Mucosa of stomach (tissue), 1 donor: ENCODE results near the gene HOXA10.
A peak's percentile ranks its signal among the peaks of the same experiment; 100 is the strongest.

Source experiments
- H3K27me3 ChIP-seq: one replicate; pipeline ENCODE4 v1.7.0; 2013; ENCODE audit warnings: mild to moderate bottlenecking, low read length; ENCODE audit not compliant: control insufficient read depth, insufficient read depth
- H3K36me3 ChIP-seq: one replicate; pipeline ENCODE4 v1.7.0; 2013; ENCODE audit warnings: low read length; ENCODE audit not compliant: control insufficient read depth, insufficient read depth
- H3K4me1 ChIP-seq: one replicate; pipeline ENCODE4 v1.7.0; 2013; ENCODE audit warnings: mild to moderate bottlenecking, low read length; ENCODE audit not compliant: control insufficient read depth, insufficient read depth
- H3K4me3 ChIP-seq: one replicate; pipeline ENCODE4 v1.7.0; 2013; ENCODE audit warnings: low read length
- H3K9ac ChIP-seq: one replicate; pipeline ENCODE4 v1.7.0; 2013; ENCODE audit warnings: mild to moderate bottlenecking, low read length, moderate library complexity
- H3K9me3 ChIP-seq: one replicate; pipeline ENCODE4 v1.7.0; 2013; ENCODE audit warnings: mild to moderate bottlenecking, low read length, moderate library complexity; ENCODE audit not compliant: control insufficient read depth
- donor health status: Pancreatic carcinoma.

The HOXA10 gene

DNA sequence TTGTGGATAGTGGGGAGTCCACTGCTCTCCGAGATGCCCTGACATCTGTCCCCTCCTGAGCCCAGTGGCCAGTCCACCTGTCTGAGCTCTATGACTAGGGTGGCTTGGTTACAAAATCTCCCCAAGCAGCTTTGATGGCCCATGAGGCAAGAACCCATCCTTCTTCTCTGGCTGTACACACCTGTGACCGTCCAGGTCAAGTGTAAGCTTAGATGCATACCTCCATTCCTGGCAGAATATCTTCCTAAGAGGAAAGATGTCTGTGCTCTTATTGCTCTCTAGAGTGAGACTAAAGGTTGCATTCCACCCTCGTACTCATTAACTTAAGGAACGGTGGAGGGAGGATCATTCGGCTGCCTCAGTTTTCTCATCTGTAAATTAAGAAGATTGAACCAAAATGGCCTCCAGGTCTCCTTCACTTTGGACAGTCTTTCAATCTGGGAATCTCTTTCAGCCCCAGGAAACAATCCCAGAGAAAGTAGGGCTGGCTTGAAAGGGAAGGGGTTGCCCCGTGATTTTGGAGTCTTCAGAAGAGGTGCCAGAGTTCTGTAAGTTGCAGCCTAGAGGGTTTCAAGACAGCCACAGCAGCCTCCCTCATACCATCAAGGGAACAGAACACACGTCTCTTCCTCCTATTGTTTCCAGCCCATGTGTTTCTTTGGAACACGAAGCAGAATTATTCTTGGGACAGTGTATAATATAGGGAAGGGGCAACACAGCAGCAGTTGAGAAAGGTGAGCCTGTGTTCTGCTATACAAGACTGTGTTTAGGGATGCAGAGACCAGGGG lies 49.0 kb downstream of the HOXA10 start:
- Histone ChIP-seq H3K9ac (no peak overlapping the region), H3K9me3 (no peaks in the 10 kb centered on the region), H3K27me3 (no peaks in the 10 kb centered on the region), H3K4me3 (no peak overlapping the region), H3K36me3 (no peaks in the 10 kb centered on the region), H3K4me1 (peaks cover 59% of the 10 kb centered on the region)

- Histone ChIP-seq H3K4me3 (no peak overlapping the region), H3K27me3 (no peaks in the 10 kb centered on the region), H3K36me3 (no peaks in the 10 kb centered on the region), H3K4me1 (peaks cover 62% of the 10 kb centered on the region), H3K9me3 (no peaks in the 10 kb centered on the region), H3K9ac (peak overlapping the region; percentile 73)
Measured at GRCh38 chr7:27124096-27124901, 49.8 kb downstream of the HOXA10 start.

DNA sequence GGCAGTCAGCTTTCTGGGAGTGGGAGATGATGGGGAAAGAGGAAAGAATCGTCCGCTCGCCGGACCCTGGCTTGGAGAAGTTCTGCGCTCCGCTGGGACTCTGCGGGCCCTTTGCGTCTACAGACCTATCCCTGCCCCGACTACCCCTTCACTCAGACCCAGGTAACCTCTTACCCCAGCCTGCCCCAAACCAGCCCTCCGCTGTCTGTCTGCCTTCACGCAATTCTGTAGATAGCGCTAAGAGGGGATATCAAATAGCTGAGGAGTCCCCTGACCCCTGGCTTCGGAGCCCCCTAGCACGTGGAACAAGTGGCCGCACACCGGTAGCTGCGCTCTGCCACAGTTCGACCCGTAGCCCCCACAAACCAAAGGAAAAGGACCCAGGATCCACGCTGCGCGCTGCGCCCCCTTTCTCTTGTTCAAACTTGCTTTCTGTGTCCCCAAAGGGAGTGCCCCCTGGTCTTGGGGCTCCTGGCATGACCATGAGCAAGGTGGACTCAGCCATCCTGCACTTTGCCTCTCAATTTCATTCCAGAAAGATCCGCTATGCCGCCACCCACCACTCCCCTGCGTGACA lies 50.6 kb downstream of the HOXA10 start:
- Histone ChIP-seq H3K4me1 (peaks cover 56% of the 10 kb centered on the region), H3K9me3 (no peaks in the 10 kb centered on the region), H3K27me3 (no peaks in the 10 kb centered on the region), H3K4me3 (peak overlapping the region; percentile 34), H3K9ac (peak overlapping the region; percentile 73), H3K36me3 (no peaks in the 10 kb centered on the region)

- Histone ChIP-seq H3K9ac (peak overlapping the region; percentile 73), H3K9me3 (no peaks in the 10 kb centered on the region), H3K4me3 (peak overlapping the region; percentile 34), H3K4me1 (peaks cover 53% of the 10 kb centered on the region), H3K27me3 (no peaks in the 10 kb centered on the region), H3K36me3 (no peaks in the 10 kb centered on the region)
Measured at GRCh38 chr7:27123007-27123476, 51.1 kb downstream of the HOXA10 start.

DNA sequence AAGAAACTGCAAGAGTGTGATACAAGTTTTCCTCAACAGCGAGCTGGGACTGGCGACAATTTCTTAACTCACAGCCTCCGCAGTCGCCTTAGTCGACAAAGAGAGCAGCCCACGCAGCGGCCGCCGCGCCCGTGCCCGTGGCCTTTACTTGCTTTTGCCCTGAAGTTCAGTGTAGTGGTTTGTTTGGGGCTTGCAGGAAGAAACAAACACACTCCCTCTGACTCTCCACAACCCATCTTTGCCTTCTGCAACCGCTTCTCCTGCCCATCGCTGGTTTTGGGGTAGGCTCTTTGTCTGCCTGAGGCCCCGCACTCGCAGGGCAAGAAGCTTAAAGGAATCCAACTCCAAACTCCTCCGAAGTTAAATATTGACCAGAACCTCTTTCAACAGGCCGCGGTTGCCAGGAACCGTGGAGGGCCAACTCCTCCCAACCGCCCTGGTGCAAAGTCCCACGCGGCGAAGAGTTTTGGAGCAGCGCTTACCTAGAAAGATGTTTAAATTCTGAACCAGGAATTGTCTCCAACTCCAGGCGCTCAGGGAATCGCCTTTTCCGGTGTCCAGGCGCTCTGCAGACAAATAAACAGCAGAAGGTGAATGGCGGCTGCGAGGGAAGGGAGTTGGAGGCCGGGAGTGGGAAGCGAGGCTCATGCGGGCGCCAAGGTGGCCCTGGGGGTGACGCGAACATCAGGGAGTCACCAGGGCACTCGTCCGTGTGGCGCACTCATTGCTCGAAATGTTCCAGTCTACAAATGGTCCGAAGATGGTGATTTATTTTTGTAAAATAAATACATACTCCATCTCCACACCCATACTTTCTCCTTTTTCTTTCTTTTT lies 51.8 kb downstream of the HOXA10 start:
- H3K4me1 ChIP-seq: peaks cover 46% of the 10 kb centered on the region
- H3K4me3 ChIP-seq: peak overlapping the region; percentile 34
- no peaks in the 10 kb centered on the region for H3K27me3 ChIP-seq
- H3K9ac ChIP-seq: peak overlapping the region; percentile 73
- no peaks in the 10 kb centered on the region for H3K36me3 ChIP-seq
- no peaks in the 10 kb centered on the region for H3K9me3 ChIP-seq

GRCh38 chr7:27121684-27122076 lies 52.4 kb downstream of the HOXA10 start:
- H3K4me3 ChIP-seq: peak overlapping the region; percentile 34
- H3K9me3 ChIP-seq: no peaks in the 10 kb centered on the region
- no peaks in the 10 kb centered on the region for H3K36me3 ChIP-seq
- H3K27me3 ChIP-seq: no peaks in the 10 kb centered on the region
- H3K9ac ChIP-seq: peak overlapping the region; percentile 73
- peaks cover 48% of the 10 kb centered on the region for H3K4me1 ChIP-seq
